Stimulated activated CD8-positive, alpha-beta memory T cell treated with anti-CD3 and anti-CD28 coated beads, Interleukin-7, amount 100 ng/mL, for 48 hours (primary cell): ENCODE data around the gene TBC1D7.
"Not testable (repeated sequence)": the region's sequence is repeated elsewhere in the genome, so short reads cannot be mapped to it uniquely, and the experiment has no call there.

Source experiments
- DNase-seq, 2 donors: peaks; one replicate each; pipeline ENCODE4 v3.0.0-alpha.2; 2020; ENCODE audit warnings: low read depth in 1 of 2; ENCODE audit errors: extremely low read depth in 1 of 2

The TBC1D7 gene

DNA sequence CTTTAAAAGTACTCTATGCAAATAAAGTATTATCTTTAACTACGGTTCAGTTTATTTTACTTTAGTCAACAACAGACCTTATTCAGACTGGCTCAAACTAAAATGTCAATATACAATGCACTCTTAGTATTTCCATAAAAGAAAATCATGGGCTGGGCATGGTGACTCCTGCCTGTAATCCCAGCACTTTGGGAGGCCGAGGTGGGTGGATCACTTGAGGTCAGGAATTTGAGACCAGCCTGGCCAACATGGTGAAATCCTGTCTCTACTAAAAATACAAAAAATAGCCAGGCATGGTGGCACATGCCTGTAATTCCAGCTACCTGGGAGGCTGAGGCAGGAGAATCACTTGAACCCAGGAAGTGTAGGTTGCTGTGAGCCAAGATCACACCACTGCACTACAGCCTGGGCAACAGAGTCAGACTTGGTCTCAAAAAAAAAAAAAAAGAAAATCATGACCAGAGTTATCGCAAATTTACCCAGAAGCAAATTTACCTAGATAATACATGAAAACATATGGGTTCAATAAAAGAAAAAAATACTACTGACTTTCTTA lies 2.2 kb downstream of the TBC1D7 start:
- not testable (repeated sequence) for DNase-seq

GRCh38 chr6:13319891-13320564 lies 8.3 kb downstream of the TBC1D7 start:
- DNase-seq, result no peak

DNA sequence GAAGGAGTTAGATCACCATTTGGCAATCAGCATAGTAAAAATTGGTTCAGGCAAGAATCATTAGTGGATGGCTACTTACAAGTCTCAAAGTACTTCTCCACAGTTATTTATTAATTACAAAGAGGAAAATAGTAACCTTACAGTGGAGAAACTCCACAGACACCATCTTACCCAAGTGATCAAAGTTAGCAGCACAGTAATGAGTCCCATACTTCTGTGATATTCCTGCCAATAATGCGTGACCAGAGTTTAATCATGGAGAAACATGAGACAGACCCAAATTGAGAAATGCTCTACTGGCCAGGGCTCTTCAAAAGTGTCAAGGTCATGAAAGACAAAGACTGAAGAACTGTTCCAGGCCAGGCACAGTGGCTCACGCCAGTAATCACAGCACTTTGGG lies 9.5 kb downstream of the TBC1D7 start:
- no peak for DNase-seq

GRCh38 chr6:13315896-13316295 lies 12.4 kb downstream of the TBC1D7 start:
- DNase-seq, result no peak

DNA sequence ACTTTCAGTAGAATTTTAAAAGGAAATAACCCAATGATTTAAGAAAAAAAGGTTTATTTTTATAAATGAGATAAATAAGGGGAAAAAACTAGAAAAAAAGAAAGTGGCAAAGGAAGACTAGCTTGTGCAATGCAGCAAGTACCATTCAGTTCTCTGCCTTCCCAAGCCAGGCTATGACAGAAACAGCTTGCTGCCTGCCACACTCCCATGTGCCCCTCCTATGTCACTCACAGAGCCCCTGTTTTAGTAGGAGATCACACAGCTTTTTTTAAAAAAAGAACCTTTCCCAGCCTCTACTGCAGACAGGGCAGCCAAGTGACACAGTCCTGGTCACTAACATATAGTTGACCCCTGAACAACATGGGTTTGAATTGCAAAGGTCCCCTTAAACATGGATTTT lies 13.5 kb downstream of the TBC1D7 start:
- DNase-seq, result no peak

DNA sequence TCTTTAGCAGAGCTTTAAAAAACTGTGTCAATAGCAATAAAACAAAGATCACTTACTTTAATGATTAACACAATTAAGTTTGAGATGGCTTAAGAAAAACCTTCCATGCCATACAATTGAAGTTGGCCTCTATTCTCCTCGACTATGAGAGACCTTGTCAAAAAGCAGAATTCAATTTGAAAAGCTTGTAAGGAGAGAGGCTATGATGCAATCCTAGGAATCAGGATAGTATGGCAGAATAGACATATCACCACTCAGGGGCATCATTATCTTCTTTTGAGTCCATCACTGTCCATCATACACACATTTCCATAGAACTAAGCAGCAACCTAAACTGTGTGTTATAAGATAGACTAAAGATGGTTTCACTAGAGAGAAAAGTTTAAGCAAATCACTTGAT lies 17.2 kb downstream of the TBC1D7 start:
- DNase-seq, result no peak

DNA sequence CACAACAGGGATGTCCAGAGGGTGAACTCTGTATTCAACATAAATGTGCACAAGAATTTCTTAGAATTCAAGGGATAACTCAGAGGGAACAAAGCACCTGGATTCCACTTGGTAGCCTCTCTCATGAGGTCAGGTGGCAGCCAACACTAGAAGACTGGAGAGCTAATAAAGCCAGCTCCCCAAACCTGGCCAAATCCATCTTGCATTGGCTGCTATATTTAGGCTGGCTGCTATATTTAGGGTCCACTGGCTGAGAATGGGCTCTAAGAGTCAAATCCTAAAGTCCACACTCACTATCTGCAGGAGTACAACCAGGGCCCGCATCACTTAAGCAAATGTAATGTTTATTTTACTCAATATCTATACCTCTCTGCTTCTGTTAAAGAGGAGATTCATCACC lies 20.0 kb downstream of the TBC1D7 start:
- DNase-seq, result no peak

DNA sequence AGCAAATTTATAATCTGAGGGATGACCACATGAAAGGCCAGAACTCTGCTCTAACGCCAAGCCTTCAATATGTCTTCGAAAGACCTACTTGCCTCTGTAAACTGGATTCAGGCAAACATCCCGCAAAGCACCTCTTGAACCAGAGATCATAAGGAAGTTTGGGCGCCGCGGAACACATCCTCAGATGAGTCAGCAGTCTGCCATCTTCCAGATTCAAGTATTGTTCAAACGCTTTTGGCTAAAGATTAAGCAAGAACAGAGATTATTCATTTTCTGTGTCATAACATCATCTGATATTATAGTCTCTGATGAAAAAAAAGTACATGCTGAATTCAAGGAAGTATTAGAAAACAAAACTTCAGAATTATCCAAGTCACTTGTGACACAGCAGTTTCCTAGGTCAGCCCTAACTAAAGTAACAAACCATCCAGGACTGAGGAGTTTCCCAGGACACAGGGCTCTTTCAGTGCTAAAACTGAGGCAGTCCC lies 20.8 kb downstream of the TBC1D7 start:
- no peak for DNase-seq

DNA sequence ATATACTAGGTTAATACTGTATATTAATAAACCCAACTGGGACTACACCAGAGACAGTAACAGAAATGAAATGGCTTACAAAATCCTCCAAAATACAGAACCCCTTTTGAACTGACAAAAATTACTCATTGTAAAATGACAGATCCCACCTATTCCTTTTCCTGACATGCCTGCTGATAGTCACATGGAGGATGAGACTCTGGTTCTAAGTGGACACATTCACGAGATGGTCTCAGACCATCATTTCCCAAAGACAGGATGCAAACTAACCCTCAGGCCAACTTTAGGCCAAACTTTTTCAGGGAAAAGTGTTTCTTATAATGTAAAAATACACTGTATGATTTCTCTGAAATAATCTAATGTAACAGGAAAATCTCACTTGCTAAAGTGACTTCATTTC lies 22.5 kb downstream of the TBC1D7 start:
- DNase-seq, result no peak

- no peak for DNase-seq
These were observed 23.0 kb downstream of the TBC1D7 start for GRCh38 chr6:13305288-13305687.

GRCh38 chr6:13304580-13305260 lies 23.6 kb downstream of the TBC1D7 start:
- DNase-seq, result no peak

- DNase-seq, result no peak
These were observed 24.2 kb downstream of the TBC1D7 start for GRCh38 chr6:13304101-13304500.

- DNase-seq, result no peak
These were observed 24.7 kb downstream of the TBC1D7 start for GRCh38 chr6:13303668-13304017.

DNA sequence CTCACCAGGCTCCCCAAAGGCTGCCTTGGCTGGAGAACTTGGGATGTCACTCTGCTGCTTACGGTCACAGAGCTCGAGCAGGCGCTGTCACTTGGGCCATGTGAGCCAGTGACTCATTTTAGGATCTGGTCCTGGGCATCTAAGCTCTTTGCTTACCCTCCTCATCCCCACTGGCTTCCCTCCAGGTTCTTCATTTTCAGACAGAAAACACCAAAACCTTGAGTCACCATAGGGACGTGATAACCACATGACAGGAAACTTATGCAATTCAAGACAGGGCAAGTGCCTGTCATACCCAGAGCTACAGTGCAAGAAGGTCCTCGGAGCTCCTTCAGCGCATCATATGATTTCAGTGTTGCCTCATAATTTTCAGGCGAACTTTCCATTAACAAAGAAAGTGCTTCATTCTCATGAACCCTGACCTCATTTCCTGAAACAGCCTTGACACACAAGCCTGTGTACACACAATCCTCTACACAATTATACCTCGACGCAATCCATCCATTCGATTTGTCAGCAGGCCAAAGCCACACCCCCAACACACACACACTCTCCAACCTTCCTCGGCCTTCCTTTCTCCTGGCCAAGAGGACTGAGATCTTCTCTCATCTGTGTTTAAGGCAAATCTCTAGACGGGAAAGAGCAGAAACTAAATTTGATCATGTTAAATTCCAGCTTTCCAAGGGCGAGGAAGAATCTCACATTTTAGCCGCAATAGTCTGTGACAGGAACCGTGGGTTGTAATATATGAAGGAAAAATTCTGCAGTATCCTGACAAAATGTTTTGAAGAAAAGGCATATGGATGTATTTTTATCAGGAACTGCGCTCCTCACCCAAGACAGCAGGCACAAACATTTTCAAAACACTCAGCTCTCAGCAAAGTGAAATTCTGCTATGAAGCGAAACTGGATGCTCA lies 25.3 kb downstream of the TBC1D7 start:
- peak; percentile 21 to 55 for DNase-seq

DNA sequence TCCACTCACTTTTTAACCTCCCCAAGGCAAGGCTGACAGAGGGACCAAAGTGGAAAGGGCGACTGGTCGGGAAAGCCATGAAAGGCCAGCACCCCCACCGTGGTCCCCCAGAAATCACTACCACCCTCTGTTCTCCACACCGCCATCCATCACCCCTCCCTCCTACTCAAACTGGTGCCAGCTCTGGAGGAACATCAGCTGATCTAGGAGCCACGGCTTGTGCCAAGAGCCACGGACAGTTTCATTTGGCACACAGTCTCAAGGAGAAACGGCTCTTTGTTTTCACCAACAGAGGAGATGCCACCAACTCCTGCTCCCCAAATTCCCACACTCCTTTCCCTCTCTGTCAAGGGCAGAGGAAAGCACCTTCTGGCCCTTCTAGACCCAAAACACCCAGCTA lies 26.0 kb downstream of the TBC1D7 start:
- DNase-seq, result no peak

- DNase-seq, result no peak
These were observed 27.4 kb downstream of the TBC1D7 start for GRCh38 chr6:13300643-13301590.

DNA sequence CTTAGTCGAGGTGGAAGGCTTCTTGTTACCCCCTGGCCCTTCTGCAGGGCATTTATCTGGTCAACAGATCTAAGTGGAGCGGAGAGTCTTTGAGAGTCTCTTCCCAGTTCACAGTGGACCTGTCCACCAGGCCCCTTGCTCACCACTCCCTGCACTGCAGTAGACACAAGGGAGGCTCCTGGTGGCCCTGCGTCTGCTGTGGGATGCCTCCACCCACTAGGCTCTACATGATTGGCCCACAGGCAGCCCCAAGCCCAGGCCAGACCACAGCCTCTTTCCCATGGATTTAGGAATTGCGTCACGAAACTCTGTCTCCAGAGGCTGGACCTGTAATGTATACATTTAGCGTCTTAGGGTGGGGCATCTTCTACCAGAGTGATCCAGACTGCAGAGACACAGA lies 28.4 kb downstream of the TBC1D7 start:
- no peak for DNase-seq

DNA sequence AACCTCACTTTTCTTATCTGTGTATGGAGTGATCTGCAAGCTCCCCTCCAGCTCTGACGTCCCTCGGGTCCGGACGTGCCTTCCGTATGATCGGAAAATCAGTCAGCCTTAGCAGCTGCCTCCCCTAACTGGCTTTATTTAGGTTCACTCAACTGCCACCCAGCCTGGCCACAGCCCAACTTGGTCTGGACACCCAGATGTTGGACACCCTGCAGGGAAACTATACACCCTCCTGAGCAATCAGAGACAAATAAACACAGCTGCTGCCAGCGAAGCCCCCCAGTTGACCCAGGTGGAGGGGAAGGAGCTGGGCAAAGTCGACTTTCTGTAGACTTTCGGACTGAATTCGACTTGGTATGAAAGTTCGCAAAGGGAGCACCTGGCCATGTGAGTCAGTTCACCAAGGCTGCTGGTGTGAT lies 28.9 kb downstream of the TBC1D7 start:
- DNase-seq, result no peak

GRCh38 chr6:13298446-13298845 lies 29.9 kb downstream of the TBC1D7 start:
- no peak for DNase-seq

GRCh38 chr6:13297391-13297790 lies 30.9 kb downstream of the TBC1D7 start:
- no peak for DNase-seq
